AG09319 (cell line): ENCODE measurements around the gene GMPPB.

Experiments used
- DNase-seq: peaks from one replicate; pipeline ENCODE4 v3.0.0-alpha.2; 2010; ENCODE audit warnings: low read depth; ENCODE audit errors: extremely low read depth
- TF ChIP-seq, protein P1 (sequence below): IDR thresholded peaks from 2 replicates; pipeline ENCODE4 v1.5.1; 2011; ENCODE audit warnings: low read depth, mild to moderate bottlenecking, inconsistent platforms, low read length, moderate library complexity

Gene GMPPB

DNA sequence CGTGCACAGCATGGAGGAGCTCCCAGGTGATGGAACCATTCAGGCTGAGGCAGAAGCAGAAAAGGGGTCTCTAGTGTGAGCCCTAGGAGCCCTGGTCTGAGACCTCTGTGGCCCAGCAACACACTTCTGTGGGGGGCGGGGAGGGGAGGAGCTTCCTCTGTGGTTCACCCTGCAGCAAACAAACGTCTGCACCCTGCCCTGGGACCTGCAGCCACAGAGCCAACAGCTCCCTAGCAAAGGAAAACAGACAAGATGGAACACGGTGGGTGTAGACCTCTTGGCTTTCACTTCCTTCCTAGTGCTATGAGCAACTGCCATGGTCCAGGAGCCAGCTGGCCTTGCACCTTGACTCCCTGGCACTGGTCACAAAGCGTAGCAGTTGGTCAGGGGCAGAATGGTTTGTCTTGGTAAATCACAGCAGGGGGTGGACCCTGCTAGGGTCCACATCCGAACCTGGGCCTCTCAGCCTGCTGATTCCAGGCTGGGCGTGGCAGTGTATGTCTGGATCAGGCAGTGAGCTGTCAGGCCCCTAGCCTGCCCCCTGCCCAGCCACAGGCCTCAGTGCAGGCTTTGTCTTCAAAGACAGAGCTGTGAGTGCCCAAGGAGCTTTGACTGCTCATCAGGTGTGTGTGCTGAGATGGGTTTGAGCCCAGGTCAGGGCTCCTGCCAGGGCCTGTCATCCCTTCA is 11.0 kb downstream of the GMPPB start:
- TF ChIP-seq, protein P1, sequence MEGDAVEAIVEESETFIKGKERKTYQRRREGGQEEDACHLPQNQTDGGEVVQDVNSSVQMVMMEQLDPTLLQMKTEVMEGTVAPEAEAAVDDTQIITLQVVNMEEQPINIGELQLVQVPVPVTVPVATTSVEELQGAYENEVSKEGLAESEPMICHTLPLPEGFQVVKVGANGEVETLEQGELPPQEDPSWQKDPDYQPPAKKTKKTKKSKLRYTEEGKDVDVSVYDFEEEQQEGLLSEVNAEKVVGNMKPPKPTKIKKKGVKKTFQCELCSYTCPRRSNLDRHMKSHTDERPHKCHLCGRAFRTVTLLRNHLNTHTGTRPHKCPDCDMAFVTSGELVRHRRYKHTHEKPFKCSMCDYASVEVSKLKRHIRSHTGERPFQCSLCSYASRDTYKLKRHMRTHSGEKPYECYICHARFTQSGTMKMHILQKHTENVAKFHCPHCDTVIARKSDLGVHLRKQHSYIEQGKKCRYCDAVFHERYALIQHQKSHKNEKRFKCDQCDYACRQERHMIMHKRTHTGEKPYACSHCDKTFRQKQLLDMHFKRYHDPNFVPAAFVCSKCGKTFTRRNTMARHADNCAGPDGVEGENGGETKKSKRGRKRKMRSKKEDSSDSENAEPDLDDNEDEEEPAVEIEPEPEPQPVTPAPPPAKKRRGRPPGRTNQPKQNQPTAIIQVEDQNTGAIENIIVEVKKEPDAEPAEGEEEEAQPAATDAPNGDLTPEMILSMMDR = no peak
- no peak for DNase-seq

GRCh38 chr3:49712166-49712565 is 11.6 kb downstream of the GMPPB start:
- TF ChIP-seq, protein P1 = no peak
- DNase-seq = no peak

DNA sequence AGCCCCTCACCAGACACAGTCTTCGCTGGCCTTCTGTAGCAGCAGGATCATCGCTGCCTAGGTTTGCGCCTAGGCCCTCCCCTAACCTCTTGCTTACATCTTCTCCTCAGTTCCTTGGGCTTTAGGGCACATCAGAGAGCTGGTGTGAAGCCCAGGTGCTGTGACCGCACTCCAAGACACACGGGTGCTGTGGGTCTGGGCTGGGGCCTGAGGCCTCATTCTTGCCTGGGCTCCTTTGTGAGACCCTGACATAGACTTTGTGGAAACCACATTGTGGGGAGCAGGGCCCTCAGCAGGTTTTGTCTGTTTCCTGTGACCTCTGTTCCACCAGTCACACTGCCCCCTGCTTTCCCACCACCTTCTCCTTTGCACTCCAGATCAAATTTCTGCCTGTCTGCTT is 12.3 kb downstream of the GMPPB start:
- TF ChIP-seq, protein P1 = no peak

GRCh38 chr3:49709852-49710251 is 13.9 kb downstream of the GMPPB start:
- no peak for DNase-seq
- TF ChIP-seq, protein P1 = no peak

More for the DNA sequence above, 12.3 kb downstream of the GMPPB start:
- no peak for DNase-seq

- no peak for DNase-seq
- TF ChIP-seq, protein P1 = no peak
Observed at GRCh38 chr3:49707113-49707480, 16.7 kb downstream of the GMPPB start.

- DNase-seq = no peak
- TF ChIP-seq, protein P1 = no peak
Observed at GRCh38 chr3:49706456-49707112, 17.2 kb downstream of the GMPPB start.

GRCh38 chr3:49705390-49705960 is 18.3 kb downstream of the GMPPB start:
- DNase-seq = no peak
- TF ChIP-seq, protein P1 = no peak
